ENCODE results near the gene SYNPR. TPM values are rescaled to one million over a fixed set of nuclear protein-coding genes. Genes with fewer than 3 reads are reported as not detected.

The SYNPR gene
- total RNA-seq, 4 donors from 2014 or later, result 1.7 TPM; not detected in 3

- intact Hi-C loops (cut with DNase I; ENCODE audit: low total_unique reads), result no loop called here
- H3K27ac ChIP-seq, result no peak overlapping the region
- H3K9me3 ChIP-seq, result no peaks in the 10 kb centered on the region
- DNase-seq, result no peak
- TF ChIP-seq CTCF (IDR thresholded peaks at IDR 0.05), result no peak
- no peak for TF ChIP-seq POLR2A (IDR thresholded peaks at IDR 0.05)
- no peaks in the 10 kb centered on the region for H3K27me3 ChIP-seq
- H3K4me3 ChIP-seq, result no peak overlapping the region
- H3K4me1 ChIP-seq, result no peaks in the 10 kb centered on the region
- no peaks in the 10 kb centered on the region for H3K36me3 ChIP-seq
These were observed 55.7 kb downstream of the SYNPR start for GRCh38 chr3:63333815-63334214.

DNA sequence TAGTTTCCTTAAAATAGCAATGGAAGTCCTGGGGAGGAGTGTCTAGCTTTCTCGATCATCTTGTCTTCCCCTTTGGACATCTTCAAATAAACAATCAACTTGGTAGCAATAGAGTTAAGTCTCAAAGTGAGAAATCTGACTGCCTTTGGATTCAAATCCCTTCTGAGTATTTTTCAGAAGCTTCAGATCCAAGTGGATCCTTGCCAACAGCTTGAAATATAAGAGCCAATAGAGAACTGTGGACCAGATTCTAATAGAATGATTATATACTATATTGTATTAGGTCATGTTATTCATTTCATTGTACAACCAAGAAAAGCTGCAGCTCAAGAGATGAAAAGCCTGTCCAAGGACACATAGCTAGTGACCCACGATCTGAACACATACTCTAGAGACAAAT lies 60.2 kb downstream of the SYNPR start:
- no peak overlapping the region for H3K4me3 ChIP-seq

GRCh38 chr3:63343674-63344073 lies 65.6 kb downstream of the SYNPR start:
- intact Hi-C loops (cut with DNase I; ENCODE audit: low total_unique reads), result no loop called here
- DNase-seq, result peak; percentile 91 to 95
- TF ChIP-seq CTCF (IDR thresholded peaks at IDR 0.05) (no peak), POLR2A (IDR thresholded peaks at IDR 0.05) (no peak)

More for the DNA sequence above, 60.2 kb downstream of the SYNPR start:
- DNase-seq, result no peak
- Histone ChIP-seq H3K36me3 (no peaks in the 10 kb centered on the region), H3K27me3 (no peaks in the 10 kb centered on the region), H3K4me1 (no peaks in the 10 kb centered on the region), H3K27ac (no peak overlapping the region), H3K9me3 (no peaks in the 10 kb centered on the region)
- intact Hi-C loops (cut with DNase I; ENCODE audit: low total_unique reads), result no loop called here
- no peak for TF ChIP-seq CTCF (IDR thresholded peaks at IDR 0.05)
- TF ChIP-seq POLR2A (IDR thresholded peaks at IDR 0.05), result no peak

GRCh38 chr3:63344661-63345060 lies 66.6 kb downstream of the SYNPR start:
- H3K27ac ChIP-seq, result no peak overlapping the region
- TF ChIP-seq CTCF (IDR thresholded peaks at IDR 0.05), result no peak
- no peak for TF ChIP-seq POLR2A (IDR thresholded peaks at IDR 0.05)
- DNase-seq, result no peak

More at GRCh38 chr3:63343674-63344073, 65.6 kb downstream of the SYNPR start:
- H3K27ac ChIP-seq, result no peak overlapping the region
- H3K27me3 ChIP-seq, result no peaks in the 10 kb centered on the region
- no peaks in the 10 kb centered on the region for H3K9me3 ChIP-seq
- peaks cover 0 to 3% of the 10 kb centered on the region in 2 donors for H3K4me1 ChIP-seq
- no peak overlapping the region for H3K4me3 ChIP-seq
- H3K36me3 ChIP-seq, result no peaks in the 10 kb centered on the region

DNA sequence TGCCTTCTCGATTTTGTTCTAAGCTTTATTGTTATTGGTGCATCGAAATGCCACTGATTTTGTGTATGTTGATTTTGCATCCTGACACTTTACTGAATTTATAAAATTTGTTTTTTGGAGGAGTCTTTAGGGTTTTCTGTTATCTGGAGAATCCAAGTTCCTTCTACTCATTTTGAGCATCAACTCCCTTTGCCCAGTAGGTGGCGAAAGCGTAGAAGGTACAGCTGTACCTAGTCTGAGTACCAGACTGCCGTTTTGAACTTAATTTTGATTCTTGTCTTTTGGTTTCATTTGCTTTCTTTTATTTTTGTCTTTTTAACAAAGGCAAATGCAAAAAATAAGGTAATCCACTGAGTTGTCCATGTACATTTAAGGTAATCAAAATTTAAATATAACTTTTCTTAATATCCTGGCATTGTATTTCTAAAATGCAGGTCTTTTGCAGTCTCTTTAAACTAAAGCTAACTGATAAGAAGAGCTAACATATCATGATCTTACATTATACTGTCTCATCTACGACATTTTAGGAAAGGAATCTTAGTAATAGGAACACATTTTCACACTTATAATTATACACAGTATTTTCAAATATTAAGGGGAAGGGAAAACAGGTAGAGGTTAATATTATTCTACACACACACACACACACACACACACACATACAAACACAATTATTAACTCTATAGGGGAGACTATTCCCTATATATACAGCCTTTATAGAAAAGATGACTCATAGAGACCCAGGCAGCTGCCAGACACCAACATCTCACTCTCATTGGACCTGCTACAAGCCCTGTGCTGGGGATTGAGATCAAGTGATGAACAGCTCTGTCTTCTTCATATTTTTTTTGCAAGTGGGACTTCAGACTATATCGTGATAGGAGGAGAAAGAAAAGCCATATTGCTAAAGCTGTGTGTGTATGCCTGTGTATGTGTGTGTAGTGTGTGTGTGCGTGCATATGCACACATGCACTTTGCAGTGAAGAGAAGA lies 71.8 kb downstream of the SYNPR start:
- no peaks in the 10 kb centered on the region for H3K36me3 ChIP-seq
- no peaks in the 10 kb centered on the region for H3K4me1 ChIP-seq
- H3K9me3 ChIP-seq, result no peaks in the 10 kb centered on the region
- intact Hi-C loops (cut with DNase I; ENCODE audit: low total_unique reads), result no loop called here
- DNase-seq, result peak; percentile 19 to 27
- no peak overlapping the region for H3K4me3 ChIP-seq
- no peaks in the 10 kb centered on the region for H3K27me3 ChIP-seq
- H3K27ac ChIP-seq, result no peak overlapping the region
- TF ChIP-seq CTCF (IDR thresholded peaks at IDR 0.05), result peak; percentile 41 to 56 (median 46)
- TF ChIP-seq POLR2A (IDR thresholded peaks at IDR 0.05), result no peak

More at GRCh38 chr3:63344661-63345060, 66.6 kb downstream of the SYNPR start:
- intact Hi-C loops (cut with DNase I; ENCODE audit: low total_unique reads), result no loop called here
- H3K4me1 ChIP-seq, result peaks cover 0 to 3% of the 10 kb centered on the region in 2 donors
- no peaks in the 10 kb centered on the region for H3K9me3 ChIP-seq
- H3K36me3 ChIP-seq, result no peaks in the 10 kb centered on the region
- H3K4me3 ChIP-seq, result no peak overlapping the region
- no peaks in the 10 kb centered on the region for H3K27me3 ChIP-seq
